ENCODE measurements around the gene CERS6.

GRCh38 chr2:168601741-168602140, 145.7 kb downstream of the CERS6 start:
- TF ChIP-seq EZH2 (IDR thresholded peaks at IDR 0.05; ENCODE audit: borderline replicate concordance, low read length), result no peak
- TF ChIP-seq CTCF (conservative IDR thresholded peaks at IDR 0.05 in 1 of 2, IDR thresholded peaks at IDR 0.05 in 1 of 2; ENCODE audit: extremely low read depth in 1 of 2, insufficient read depth in 1 of 2, low read depth in 1 of 2, low read length in 2 of 2), result no peak

Measured in mammary epithelial cell (primary cell).